HL-60 (cell line): ENCODE measurements around the gene CNDP2.

ENCODE experiments used
- GABPA ChIP-seq: IDR thresholded peaks from 2 replicates; pipeline ENCODE4 v1.6.1; 2012; ENCODE audit warnings: low read depth
- POLR2AphosphoS5 ChIP-seq: IDR thresholded peaks from 2 replicates; pipeline ENCODE4 v1.6.1; 2012; ENCODE audit warnings: low read depth
- SPI1 ChIP-seq: IDR thresholded peaks from 2 replicates; pipeline ENCODE4 v1.6.1; 2012; ENCODE audit warnings: low read depth, mild to moderate bottlenecking, borderline replicate concordance
- TF ChIP-seq, protein P1 (sequence below): IDR thresholded peaks from one replicate; pipeline ENCODE4 v1.5.1; 2011; ENCODE audit warnings: low read length, control low read depth, inconsistent platforms; ENCODE audit not compliant: insufficient read depth
- TF ChIP-seq, protein P2 (sequence below): IDR thresholded peaks from 2 replicates; pipeline ENCODE4 v1.6.1; 2012; ENCODE audit warnings: low read depth; ENCODE audit not compliant: insufficient replicate concordance

DNA sequence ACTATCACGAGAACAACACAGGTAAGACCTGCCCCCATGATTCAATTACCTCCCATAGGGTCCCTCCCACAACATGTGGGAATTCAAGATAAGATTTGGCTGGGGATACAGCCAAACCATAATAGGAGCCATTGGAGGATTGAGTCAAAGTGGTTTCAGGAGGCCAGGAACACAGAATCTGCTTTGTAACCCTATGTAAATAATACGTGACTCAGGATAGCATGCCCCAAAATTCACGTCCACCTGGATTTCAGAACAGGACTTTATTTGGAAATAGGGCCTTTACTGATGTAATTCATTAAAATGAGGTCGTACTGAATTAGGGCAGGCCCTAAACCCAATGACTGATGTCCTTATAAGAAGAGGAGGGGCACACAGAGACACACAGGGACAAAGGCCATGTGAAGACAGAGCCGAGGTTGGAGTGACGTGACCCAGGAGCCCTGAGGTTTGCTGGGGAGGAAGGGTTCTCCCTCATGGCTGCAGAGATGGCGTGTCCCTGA lies 16.0 kb upstream of the CNDP2 start:
- TF ChIP-seq POLR2AphosphoS5 (no peak), GABPA (no peak), SPI1 (no peak)
- TF ChIP-seq, protein P1, sequence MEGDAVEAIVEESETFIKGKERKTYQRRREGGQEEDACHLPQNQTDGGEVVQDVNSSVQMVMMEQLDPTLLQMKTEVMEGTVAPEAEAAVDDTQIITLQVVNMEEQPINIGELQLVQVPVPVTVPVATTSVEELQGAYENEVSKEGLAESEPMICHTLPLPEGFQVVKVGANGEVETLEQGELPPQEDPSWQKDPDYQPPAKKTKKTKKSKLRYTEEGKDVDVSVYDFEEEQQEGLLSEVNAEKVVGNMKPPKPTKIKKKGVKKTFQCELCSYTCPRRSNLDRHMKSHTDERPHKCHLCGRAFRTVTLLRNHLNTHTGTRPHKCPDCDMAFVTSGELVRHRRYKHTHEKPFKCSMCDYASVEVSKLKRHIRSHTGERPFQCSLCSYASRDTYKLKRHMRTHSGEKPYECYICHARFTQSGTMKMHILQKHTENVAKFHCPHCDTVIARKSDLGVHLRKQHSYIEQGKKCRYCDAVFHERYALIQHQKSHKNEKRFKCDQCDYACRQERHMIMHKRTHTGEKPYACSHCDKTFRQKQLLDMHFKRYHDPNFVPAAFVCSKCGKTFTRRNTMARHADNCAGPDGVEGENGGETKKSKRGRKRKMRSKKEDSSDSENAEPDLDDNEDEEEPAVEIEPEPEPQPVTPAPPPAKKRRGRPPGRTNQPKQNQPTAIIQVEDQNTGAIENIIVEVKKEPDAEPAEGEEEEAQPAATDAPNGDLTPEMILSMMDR: no peak
- TF ChIP-seq, protein P2, sequence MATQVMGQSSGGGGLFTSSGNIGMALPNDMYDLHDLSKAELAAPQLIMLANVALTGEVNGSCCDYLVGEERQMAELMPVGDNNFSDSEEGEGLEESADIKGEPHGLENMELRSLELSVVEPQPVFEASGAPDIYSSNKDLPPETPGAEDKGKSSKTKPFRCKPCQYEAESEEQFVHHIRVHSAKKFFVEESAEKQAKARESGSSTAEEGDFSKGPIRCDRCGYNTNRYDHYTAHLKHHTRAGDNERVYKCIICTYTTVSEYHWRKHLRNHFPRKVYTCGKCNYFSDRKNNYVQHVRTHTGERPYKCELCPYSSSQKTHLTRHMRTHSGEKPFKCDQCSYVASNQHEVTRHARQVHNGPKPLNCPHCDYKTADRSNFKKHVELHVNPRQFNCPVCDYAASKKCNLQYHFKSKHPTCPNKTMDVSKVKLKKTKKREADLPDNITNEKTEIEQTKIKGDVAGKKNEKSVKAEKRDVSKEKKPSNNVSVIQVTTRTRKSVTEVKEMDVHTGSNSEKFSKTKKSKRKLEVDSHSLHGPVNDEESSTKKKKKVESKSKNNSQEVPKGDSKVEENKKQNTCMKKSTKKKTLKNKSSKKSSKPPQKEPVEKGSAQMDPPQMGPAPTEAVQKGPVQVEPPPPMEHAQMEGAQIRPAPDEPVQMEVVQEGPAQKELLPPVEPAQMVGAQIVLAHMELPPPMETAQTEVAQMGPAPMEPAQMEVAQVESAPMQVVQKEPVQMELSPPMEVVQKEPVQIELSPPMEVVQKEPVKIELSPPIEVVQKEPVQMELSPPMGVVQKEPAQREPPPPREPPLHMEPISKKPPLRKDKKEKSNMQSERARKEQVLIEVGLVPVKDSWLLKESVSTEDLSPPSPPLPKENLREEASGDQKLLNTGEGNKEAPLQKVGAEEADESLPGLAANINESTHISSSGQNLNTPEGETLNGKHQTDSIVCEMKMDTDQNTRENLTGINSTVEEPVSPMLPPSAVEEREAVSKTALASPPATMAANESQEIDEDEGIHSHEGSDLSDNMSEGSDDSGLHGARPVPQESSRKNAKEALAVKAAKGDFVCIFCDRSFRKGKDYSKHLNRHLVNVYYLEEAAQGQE: no peak
